Tibial artery (tissue), 4 donors: ENCODE results near the gene MLXIPL.
A peak's percentile ranks its signal among the peaks of the same experiment; 100 is the strongest.
"Not testable (repeated sequence)": the region's sequence is repeated elsewhere in the genome, so short reads cannot be mapped to it uniquely, and the experiment has no call there.

Source experiments
- DNase-seq, 2 donors: peaks; one replicate each; pipeline ENCODE4 v3.0.0-alpha.2; 2019
- H3K27ac ChIP-seq, 2 donors: fragments of 200-600 bp; sonication (generic) in 1 of 2; 1 replicate in 1 of 2; 2 replicates in 1 of 2; pipeline ENCODE4 v1.5.1; 2018 to 2019; ENCODE audit warnings: mild to moderate bottlenecking in 1 of 2
- H3K27me3 ChIP-seq, 2 donors: fragments of 200-600 bp; sonication (generic) in 1 of 2; one replicate each; pipeline versions ENCODE4 v1.5.1 to v1.6.0; 2016 to 2019
- H3K36me3 ChIP-seq, 3 donors: fragments of 200-600 bp; sonication (generic) in 2 of 3; one replicate each; pipeline ENCODE4 v1.5.1; 2016 to 2019; ENCODE audit warnings: mild to moderate bottlenecking in 2 of 3
- H3K4me1 ChIP-seq, 4 donors: fragments of 200-600 bp; sonication (generic) in 2 of 4; 1 replicate in 3 of 4; 2 replicates in 1 of 4; pipeline ENCODE4 v1.5.1; 2016 to 2019
- H3K4me3 ChIP-seq, 2 donors: fragments of 200-600 bp; sonication (generic) in 1 of 2; 1 replicate in 1 of 2; 2 replicates in 1 of 2; pipeline ENCODE4 v1.5.1; 2018 to 2019; ENCODE audit warnings: mild to moderate bottlenecking in 2 of 2
- H3K9me3 ChIP-seq, 3 donors: fragments of 200-600 bp; sonication (generic) in 1 of 3; one replicate each; pipeline ENCODE4 v1.5.1; 2016 to 2019
- CTCF ChIP-seq, 2 experiments: fragments of 200-600 bp in 1 of 2; fragments of 450-650 bp in 1 of 2; IDR thresholded peaks; one replicate each; pipeline ENCODE4 v1.5.1; 2017 to 2019; ENCODE audit warnings: antibody characterized with exemption in 2 of 2, mild to moderate bottlenecking in 1 of 2, moderate library complexity in 1 of 2
- intact Hi-C: fragments of 100-400 bp; cut with DNase I; formaldehyde crosslinking; loops from one replicate; pipeline ENCODE4 v1.15.0; 2023; ENCODE audit warnings: low total_unique reads

The MLXIPL gene

GRCh38 chr7:73586911-73587310 lies 37.4 kb downstream of the MLXIPL start:
- Histone ChIP-seq H3K27ac (no peak overlapping the region), H3K36me3 (no peaks in the 10 kb centered on the region), H3K9me3 (no peaks in the 10 kb centered on the region), H3K27me3 (no peaks in the 10 kb centered on the region), H3K4me3 (no peak overlapping the region), H3K4me1 (no peaks in the 10 kb centered on the region)
- intact Hi-C loops = loop anchor here (2.0 kb wide), 1 partner anchor 50 kb away; no protein-coding TSS in a partner anchor
- no peak for DNase-seq
- no peak for TF ChIP-seq CTCF (IDR thresholded peaks at IDR 0.05)

GRCh38 chr7:73585196-73585595 lies 39.1 kb downstream of the MLXIPL start:
- DNase-seq = no peak
- Histone ChIP-seq H3K9me3 (no peaks in the 10 kb centered on the region), H3K27me3 (no peaks in the 10 kb centered on the region), H3K4me1 (no peaks in the 10 kb centered on the region), H3K4me3 (no peak overlapping the region), H3K27ac (no peak overlapping the region), H3K36me3 (no peaks in the 10 kb centered on the region)
- intact Hi-C loops = no loop called here
- TF ChIP-seq CTCF (IDR thresholded peaks at IDR 0.05) = no peak

GRCh38 chr7:73582664-73583202 lies 41.6 kb downstream of the MLXIPL start:
- Histone ChIP-seq H3K4me3 (no peak overlapping the region), H3K36me3 (no peaks in the 10 kb centered on the region), H3K27me3 (no peaks in the 10 kb centered on the region), H3K9me3 (no peaks in the 10 kb centered on the region), H3K27ac (no peak overlapping the region), H3K4me1 (peaks cover 0 to 10% (median 6%) of the 10 kb centered on the region in 4 donors)
- no peak for DNase-seq
- no peak for TF ChIP-seq CTCF (IDR thresholded peaks at IDR 0.05)
- intact Hi-C loops = no loop called here

- peaks cover 0 to 28% (median 19%) of the 10 kb centered on the region in 4 donors for H3K4me1 ChIP-seq
- DNase-seq, H3K27ac ChIP-seq, H3K27me3 ChIP-seq, H3K9me3 ChIP-seq, intact Hi-C loops, H3K36me3 ChIP-seq, H3K4me3 ChIP-seq: not testable (repeated sequence)
Observed at GRCh38 chr7:73581006-73581405, 43.3 kb downstream of the MLXIPL start.

GRCh38 chr7:73578342-73579128 lies 45.8 kb downstream of the MLXIPL start, which contains the start of gene TBL2:
TBL2 (minus strand) TSS chr7:73578579; CDS start chr7:73578549, 30 bp downstream.
- Histone ChIP-seq H3K36me3 (peaks cover 13 to 21% (median 14%) of the 10 kb centered on the region in 3 donors), H3K4me3 (peak within 1 kb of the TSS; percentile 74 to 94), H3K4me1 (peaks cover 0 to 32% (median 20%) of the 10 kb centered on the region in 4 donors), H3K27ac (peak within 1 kb of the TSS; percentile 88 to 89), H3K27me3 (no peaks in the 10 kb centered on the region), H3K9me3 (no peaks in the 10 kb centered on the region)
- peak; percentile 99 for DNase-seq
- no peak for TF ChIP-seq CTCF (IDR thresholded peaks at IDR 0.05)
- intact Hi-C loops = no loop called here
